Mucosa of stomach (tissue), 1 donor: Measurements from ENCODE around the gene SPOUT1.
"Not testable (repeated sequence)": the region's sequence is repeated elsewhere in the genome, so short reads cannot be mapped to it uniquely, and the experiment has no call there.

ENCODE experiments used
- H3K27me3 ChIP-seq: one replicate; pipeline ENCODE4 v1.7.0; 2013; ENCODE audit warnings: mild to moderate bottlenecking, low read length; ENCODE audit not compliant: control insufficient read depth, insufficient read depth
- H3K36me3 ChIP-seq: one replicate; pipeline ENCODE4 v1.7.0; 2013; ENCODE audit warnings: low read length; ENCODE audit not compliant: control insufficient read depth, insufficient read depth
- H3K4me1 ChIP-seq: one replicate; pipeline ENCODE4 v1.7.0; 2013; ENCODE audit warnings: mild to moderate bottlenecking, low read length; ENCODE audit not compliant: control insufficient read depth, insufficient read depth
- H3K4me3 ChIP-seq: one replicate; pipeline ENCODE4 v1.7.0; 2013; ENCODE audit warnings: low read length
- H3K9ac ChIP-seq: one replicate; pipeline ENCODE4 v1.7.0; 2013; ENCODE audit warnings: mild to moderate bottlenecking, low read length, moderate library complexity
- H3K9me3 ChIP-seq: one replicate; pipeline ENCODE4 v1.7.0; 2013; ENCODE audit warnings: mild to moderate bottlenecking, low read length, moderate library complexity; ENCODE audit not compliant: control insufficient read depth
- donor health status: Pancreatic carcinoma.

Gene SPOUT1

DNA sequence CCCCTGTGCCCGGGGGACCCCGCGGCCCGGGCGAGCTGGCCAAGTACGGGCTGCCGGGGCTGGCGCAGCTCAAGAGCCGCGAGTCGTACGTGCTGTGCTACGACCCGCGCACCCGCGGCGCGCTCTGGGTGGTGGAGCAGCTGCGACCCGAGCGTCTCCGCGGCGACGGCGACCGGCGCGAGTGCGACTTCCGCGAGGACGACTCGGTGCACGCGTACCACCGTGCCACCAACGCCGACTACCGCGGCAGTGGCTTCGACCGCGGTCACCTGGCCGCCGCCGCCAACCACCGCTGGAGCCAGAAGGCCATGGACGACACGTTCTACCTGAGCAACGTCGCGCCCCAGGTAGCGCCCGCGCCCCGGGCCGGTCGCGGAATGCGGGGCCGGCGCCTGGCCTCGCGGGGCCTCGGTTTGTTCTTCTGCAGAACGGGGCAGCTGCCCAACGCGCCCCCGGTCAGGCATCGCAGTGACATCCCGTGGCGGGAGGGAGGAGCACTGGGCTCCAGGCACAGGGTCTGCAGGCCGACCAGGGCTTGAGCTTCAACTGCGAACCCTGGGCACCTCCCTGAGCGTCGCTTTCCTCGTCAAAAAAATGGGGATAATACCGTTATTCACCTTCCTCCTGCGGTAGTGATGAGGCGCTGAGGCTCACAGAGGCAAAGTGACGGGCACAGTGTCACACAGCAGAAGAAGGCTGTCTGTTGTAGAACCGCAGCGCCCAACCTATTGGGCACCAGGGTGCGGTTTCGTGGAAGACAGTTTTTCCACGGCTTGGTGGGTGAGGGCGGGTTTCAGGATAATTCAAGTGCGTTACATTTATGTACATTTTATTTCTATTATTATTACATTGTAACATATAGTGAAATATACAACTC is 10.5 kb downstream of the SPOUT1 start:
- Histone ChIP-seq H3K27me3 (no peaks in the 10 kb centered on the region), H3K36me3 (no peaks in the 10 kb centered on the region), H3K4me3 (no peak overlapping the region), H3K4me1 (peaks cover 8% of the 10 kb centered on the region), H3K9ac (peak overlapping the region; percentile 43), H3K9me3 (no peaks in the 10 kb centered on the region)

DNA sequence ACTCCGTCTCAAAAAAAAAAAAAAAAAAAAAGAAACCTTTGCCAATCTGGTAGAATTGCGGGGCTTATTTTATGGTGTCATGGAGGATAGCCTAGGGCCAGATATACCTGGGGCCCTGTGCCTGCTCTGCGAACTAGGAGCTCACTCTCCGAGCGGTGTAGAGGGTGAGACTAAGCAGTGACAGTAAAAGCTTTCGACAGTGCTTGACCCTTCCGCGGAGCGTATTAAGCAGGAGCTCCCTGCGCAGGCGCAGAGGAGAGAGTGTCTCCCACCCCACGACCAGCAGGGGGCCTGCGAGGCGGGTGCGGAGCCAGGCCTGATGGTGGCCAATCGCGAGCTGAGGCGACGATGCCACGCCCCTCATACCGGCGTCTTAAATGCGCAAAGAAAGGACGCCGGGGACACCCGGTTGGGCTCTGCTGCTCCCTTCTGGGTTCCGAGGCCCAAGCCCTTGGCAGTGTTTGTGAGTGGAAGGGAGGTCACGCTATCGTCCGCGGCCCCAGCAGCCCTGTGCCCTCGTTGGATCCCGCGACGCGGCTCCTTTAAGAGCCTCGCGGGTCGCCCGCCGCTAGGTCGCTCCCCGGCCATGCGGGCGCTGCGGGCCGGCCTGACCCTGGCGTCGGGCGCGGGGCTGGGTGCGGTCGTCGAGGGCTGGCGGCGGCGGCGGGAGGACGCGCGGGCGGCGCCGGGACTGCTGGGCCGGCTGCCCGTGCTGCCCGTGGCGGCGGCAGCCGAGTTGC is 11.3 kb downstream of the SPOUT1 start, which contains the start of gene ENDOG:
Gene ENDOG, plus strand, starts transcription at position 402 of the 740 bp plus-strand sequence. Its CDS starts 185 bp downstream, at position 587.
- Histone ChIP-seq H3K9ac (peak within 1 kb of the TSS; percentile 54), H3K36me3 (no peaks in the 10 kb centered on the region)

GRCh38 chr9:128810873-128811272 is 18.7 kb downstream of the SPOUT1 start:
- no peaks in the 10 kb centered on the region for H3K27me3 ChIP-seq
- H3K4me3 ChIP-seq: no peak overlapping the region
- no peaks in the 10 kb centered on the region for H3K9me3 ChIP-seq
- H3K9ac ChIP-seq: no peak overlapping the region
- no peaks in the 10 kb centered on the region for H3K4me1 ChIP-seq
- peaks cover 8% of the 10 kb centered on the region for H3K36me3 ChIP-seq

More for the DNA sequence above, 11.3 kb downstream of the SPOUT1 start, which contains the start of gene ENDOG:
- peak within 1 kb of the TSS; percentile 36 for H3K4me3 ChIP-seq
- no peaks in the 10 kb centered on the region for H3K27me3 ChIP-seq
- H3K4me1 ChIP-seq: peaks cover 8% of the 10 kb centered on the region
- no peaks in the 10 kb centered on the region for H3K9me3 ChIP-seq

DNA sequence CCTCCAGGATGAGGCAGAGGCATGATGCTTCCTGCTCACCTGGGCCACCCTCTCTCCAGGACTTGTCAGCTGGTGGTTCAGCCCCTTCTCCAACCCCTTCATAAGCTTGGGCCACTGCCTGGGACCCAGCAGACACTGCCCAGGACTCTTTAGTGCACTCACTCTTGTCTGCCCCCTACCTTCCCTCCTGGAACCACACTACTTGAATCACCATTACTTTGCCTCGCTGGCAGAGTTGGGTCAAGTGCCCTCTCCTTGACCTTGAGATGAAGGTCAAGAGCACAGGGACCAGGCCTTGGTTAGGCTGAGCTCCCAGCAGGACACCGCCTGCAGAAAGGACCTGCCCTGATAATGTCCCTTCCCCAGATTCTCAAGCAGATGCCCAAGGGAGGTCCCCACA is 19.8 kb downstream of the SPOUT1 start:
- H3K9ac ChIP-seq: no peak overlapping the region
- no peaks in the 10 kb centered on the region for H3K4me1 ChIP-seq
- no peaks in the 10 kb centered on the region for H3K9me3 ChIP-seq
- no peaks in the 10 kb centered on the region for H3K27me3 ChIP-seq
- peaks cover 8% of the 10 kb centered on the region for H3K36me3 ChIP-seq
- H3K4me3 ChIP-seq: no peak overlapping the region

DNA sequence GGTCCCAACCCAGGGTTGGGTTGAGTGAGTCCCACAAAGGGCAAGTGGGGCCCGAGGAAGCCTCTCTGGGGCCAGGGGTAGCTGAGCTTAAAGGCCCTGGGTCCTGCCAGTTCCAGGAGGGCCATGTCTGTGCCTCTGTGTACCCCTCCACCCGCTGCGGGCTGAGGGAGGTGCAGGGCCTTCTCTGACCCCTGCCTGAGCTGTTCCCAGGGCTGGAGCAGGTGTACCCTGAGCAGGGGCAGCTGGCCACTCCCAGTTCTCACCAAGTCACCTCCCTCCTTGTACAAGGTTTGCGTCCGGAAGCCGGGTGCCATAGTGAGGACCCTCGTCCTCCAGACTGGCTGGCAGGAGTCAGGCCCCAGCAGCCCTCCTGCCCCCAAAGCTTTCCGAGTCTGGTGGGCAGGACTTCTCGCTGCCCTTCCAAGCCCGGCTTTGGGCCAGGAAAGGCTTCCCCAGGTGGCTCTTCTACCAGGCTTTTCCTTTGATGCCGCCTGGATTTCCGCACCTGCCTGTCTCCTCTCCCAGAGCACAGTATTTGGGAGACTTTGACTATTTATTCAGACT is 20.5 kb downstream of the SPOUT1 start:
- no peaks in the 10 kb centered on the region for H3K27me3 ChIP-seq
- H3K36me3 ChIP-seq: peaks cover 8% of the 10 kb centered on the region
- no peak overlapping the region for H3K4me3 ChIP-seq

DNA sequence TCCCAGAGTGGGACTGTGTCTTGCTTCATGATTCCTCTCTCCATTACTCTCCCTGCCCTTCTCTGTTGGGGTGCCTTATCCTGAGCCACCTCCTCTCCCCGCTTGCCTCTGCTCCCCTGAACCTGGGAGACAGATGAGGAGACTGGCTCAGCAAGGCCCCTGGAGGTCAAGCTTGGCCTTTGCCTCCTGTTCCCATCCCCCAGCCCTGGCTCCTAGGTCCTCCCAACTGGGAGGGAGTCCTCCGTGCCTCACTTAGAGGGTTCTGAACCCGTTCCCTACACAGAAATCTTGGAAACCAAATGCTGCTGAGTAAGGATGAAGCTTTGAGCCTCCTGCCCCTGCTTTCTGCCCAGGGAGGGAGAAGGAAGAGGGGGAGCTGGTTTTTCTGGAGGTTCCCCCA is 21.1 kb downstream of the SPOUT1 start:
- no peaks in the 10 kb centered on the region for H3K4me1 ChIP-seq
- H3K36me3 ChIP-seq: peaks cover 8% of the 10 kb centered on the region
- H3K9ac ChIP-seq: no peak overlapping the region
- H3K27me3 ChIP-seq: no peaks in the 10 kb centered on the region
- no peaks in the 10 kb centered on the region for H3K9me3 ChIP-seq
- H3K4me3 ChIP-seq: no peak overlapping the region

More for the DNA sequence above, 20.5 kb downstream of the SPOUT1 start:
- no peaks in the 10 kb centered on the region for H3K4me1 ChIP-seq
- no peaks in the 10 kb centered on the region for H3K9me3 ChIP-seq
- H3K9ac ChIP-seq: no peak overlapping the region

GRCh38 chr9:128807827-128808226 is 21.8 kb downstream of the SPOUT1 start:
- peaks cover 8% of the 10 kb centered on the region for H3K36me3 ChIP-seq

DNA sequence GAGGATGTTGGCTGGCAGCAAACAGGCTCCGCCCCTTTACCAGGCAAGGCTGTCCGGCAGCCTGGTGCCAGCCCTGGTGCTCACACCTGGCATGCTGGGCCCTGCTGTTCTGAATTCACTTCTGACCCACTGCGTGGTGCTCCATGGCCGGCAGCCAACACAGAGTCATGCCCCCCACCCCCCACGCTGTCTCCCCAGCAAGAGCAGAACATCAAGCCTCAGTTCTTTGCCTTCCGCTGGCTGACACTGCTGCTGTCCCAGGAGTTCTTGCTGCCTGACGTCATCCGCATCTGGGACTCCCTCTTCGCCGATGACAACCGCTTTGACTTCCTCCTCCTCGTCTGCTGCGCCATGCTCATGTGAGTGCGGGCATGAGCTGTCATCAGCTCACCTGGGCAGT is 23.9 kb downstream of the SPOUT1 start:
- no peak overlapping the region for H3K9ac ChIP-seq
- H3K9me3 ChIP-seq: no peaks in the 10 kb centered on the region
- peaks cover 8% of the 10 kb centered on the region for H3K36me3 ChIP-seq
- H3K27me3 ChIP-seq: no peaks in the 10 kb centered on the region
- no peak overlapping the region for H3K4me3 ChIP-seq
- H3K4me1 ChIP-seq: no peaks in the 10 kb centered on the region

More at GRCh38 chr9:128807827-128808226, 21.8 kb downstream of the SPOUT1 start:
- H3K4me3 ChIP-seq: no peak overlapping the region
- no peaks in the 10 kb centered on the region for H3K9me3 ChIP-seq
- no peaks in the 10 kb centered on the region for H3K27me3 ChIP-seq
- H3K9ac ChIP-seq: no peak overlapping the region
- no peaks in the 10 kb centered on the region for H3K4me1 ChIP-seq

DNA sequence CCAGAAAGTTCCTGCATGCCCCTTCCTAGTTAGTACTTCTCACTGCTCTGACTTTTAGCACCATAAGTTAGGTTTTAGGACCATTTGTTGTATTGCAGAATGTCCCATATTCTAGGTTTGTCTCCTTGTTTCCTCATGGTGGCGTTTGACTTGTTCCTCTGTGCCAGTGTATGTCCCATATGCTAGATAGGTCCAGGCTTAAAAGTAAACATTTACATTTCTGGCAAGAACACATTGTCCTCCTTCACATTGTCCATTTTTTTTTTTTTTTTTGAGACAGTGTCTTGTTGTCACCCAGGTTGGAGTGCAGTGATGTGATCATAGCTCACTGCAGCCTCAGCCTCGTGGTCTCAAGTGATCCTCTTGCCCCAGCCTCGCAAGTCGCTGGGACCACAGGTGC is 27.1 kb downstream of the SPOUT1 start:
- H3K4me1 ChIP-seq: no peaks in the 10 kb centered on the region
- H3K9me3 ChIP-seq: no peaks in the 10 kb centered on the region
- H3K27me3 ChIP-seq: no peaks in the 10 kb centered on the region
- peaks cover 1% of the 10 kb centered on the region for H3K36me3 ChIP-seq
- no peak overlapping the region for H3K9ac ChIP-seq
- no peak overlapping the region for H3K4me3 ChIP-seq

DNA sequence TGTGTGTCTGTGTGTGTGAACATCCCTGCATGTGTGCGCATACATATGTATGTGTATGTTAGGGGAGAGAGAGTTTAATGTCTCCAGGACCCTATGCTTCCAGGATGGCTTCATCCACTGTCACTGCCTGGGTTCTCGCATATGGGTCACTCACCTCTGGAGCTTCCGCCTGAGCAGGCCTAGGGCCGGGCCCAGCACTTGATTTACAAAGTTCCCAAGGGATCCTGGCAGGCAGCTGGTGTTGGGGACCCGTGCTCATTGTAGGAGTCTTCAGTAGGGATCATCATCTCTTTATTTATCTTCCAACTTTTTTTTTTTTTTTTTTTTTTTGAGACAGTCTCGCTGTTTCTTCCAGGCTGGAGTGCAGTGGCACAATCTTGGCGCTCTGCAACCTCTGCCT is 29.5 kb downstream of the SPOUT1 start:
- Histone ChIP-seq H3K9ac (no peak overlapping the region), H3K36me3 (no peaks in the 10 kb centered on the region)

GRCh38 chr9:128798896-128799295 is 30.7 kb downstream of the SPOUT1 start:
- Histone ChIP-seq H3K4me3 (no peak overlapping the region), H3K27me3 (no peaks in the 10 kb centered on the region), H3K36me3 (no peaks in the 10 kb centered on the region), H3K9me3 (no peaks in the 10 kb centered on the region), H3K4me1 (no peaks in the 10 kb centered on the region), H3K9ac (no peak overlapping the region)

More for the DNA sequence above, 29.5 kb downstream of the SPOUT1 start:
- no peaks in the 10 kb centered on the region for H3K9me3 ChIP-seq
- no peak overlapping the region for H3K4me3 ChIP-seq
- no peaks in the 10 kb centered on the region for H3K27me3 ChIP-seq
- H3K4me1 ChIP-seq: no peaks in the 10 kb centered on the region

DNA sequence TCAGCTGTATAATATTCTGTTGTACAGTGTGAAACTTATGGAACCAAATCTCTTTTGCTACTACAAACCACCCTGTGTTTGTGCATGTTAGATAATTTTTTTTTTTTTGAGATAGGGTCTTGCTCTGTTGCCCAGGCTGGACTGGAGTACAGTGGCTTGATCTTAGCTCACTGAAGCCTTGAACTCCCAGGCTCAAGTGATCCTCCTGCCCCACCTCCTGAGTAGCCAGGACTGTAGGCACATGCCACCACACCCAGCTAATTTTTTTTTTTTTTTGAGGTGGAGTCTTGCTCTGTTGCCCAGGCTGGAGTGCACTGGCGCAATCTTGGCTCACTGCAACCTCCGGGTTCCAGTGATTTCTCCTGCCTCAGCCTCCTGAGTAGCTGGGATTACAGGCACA is 34.6 kb downstream of the SPOUT1 start:
- H3K4me3 ChIP-seq, H3K9ac ChIP-seq, H3K27me3 ChIP-seq, H3K36me3 ChIP-seq, H3K4me1 ChIP-seq, H3K9me3 ChIP-seq: not testable (repeated sequence)
